ENCODE measurements around the gene TEX28.
"Not testable (repeated sequence)": the region's sequence is repeated elsewhere in the genome, so short reads cannot be mapped to it uniquely, and the experiment has no call there.

TEX28 gene

GRCh38 chrX:154294791-154295574, at the start of gene TEX28:
Gene TEX28, minus strand, starts transcription at chrX:154295124. Its CDS starts 3,007 bp downstream, at chrX:154292117.
- H3K4me3 ChIP-seq (ENCODE audit: low read depth, low read length): no peak within 1 kb of the TSS
- DNase-seq (ENCODE audit: low read depth): no peak

- DNase-seq (ENCODE audit: low read depth); H3K4me3 ChIP-seq (ENCODE audit: low read depth, low read length): not testable (repeated sequence)
These were observed 48.7 kb upstream of the TEX28 start for GRCh38 chrX:154343620-154344019.

- not testable (repeated sequence) for DNase-seq (ENCODE audit: low read depth); H3K4me3 ChIP-seq (ENCODE audit: low read depth, low read length)
These were observed 48.1 kb upstream of the TEX28 start for GRCh38 chrX:154343063-154343462.

- DNase-seq (ENCODE audit: low read depth); H3K4me3 ChIP-seq (ENCODE audit: low read depth, low read length): not testable (repeated sequence)
These were observed 46.7 kb upstream of the TEX28 start for GRCh38 chrX:154341399-154342298.

GRCh38 chrX:154334496-154334895, 39.6 kb upstream of the TEX28 start:
- H3K4me3 ChIP-seq (ENCODE audit: low read depth, low read length): no peak overlapping the region
- no peak for DNase-seq (ENCODE audit: low read depth)

GRCh38 chrX:154333837-154334271, 38.9 kb upstream of the TEX28 start:
- H3K4me3 ChIP-seq (ENCODE audit: low read depth, low read length): no peak overlapping the region
- no peak for DNase-seq (ENCODE audit: low read depth)

GRCh38 chrX:154333116-154333515, 38.2 kb upstream of the TEX28 start:
- DNase-seq (ENCODE audit: low read depth): no peak
- no peak overlapping the region for H3K4me3 ChIP-seq (ENCODE audit: low read depth, low read length)

- DNase-seq (ENCODE audit: low read depth): no peak
- no peak overlapping the region for H3K4me3 ChIP-seq (ENCODE audit: low read depth, low read length)
These were observed 37.6 kb upstream of the TEX28 start for GRCh38 chrX:154332561-154332960.

GRCh38 chrX:154329294-154329693, 34.4 kb upstream of the TEX28 start:
- H3K4me3 ChIP-seq (ENCODE audit: low read depth, low read length): no peak overlapping the region
- DNase-seq (ENCODE audit: low read depth): no peak

- no peak overlapping the region for H3K4me3 ChIP-seq (ENCODE audit: low read depth, low read length)
- no peak for DNase-seq (ENCODE audit: low read depth)
These were observed 33.7 kb upstream of the TEX28 start for GRCh38 chrX:154328646-154329045.

- DNase-seq (ENCODE audit: low read depth): no peak
- no peak overlapping the region for H3K4me3 ChIP-seq (ENCODE audit: low read depth, low read length)
These were observed 32.3 kb upstream of the TEX28 start for GRCh38 chrX:154327038-154327820.

- no peak overlapping the region for H3K4me3 ChIP-seq (ENCODE audit: low read depth, low read length)
- DNase-seq (ENCODE audit: low read depth): no peak
These were observed 30.6 kb upstream of the TEX28 start for GRCh38 chrX:154325541-154325940.

GRCh38 chrX:154323537-154323936, 28.6 kb upstream of the TEX28 start:
- DNase-seq (ENCODE audit: low read depth): no peak
- H3K4me3 ChIP-seq (ENCODE audit: low read depth, low read length): no peak overlapping the region

GRCh38 chrX:154322890-154323289, 28.0 kb upstream of the TEX28 start:
- no peak overlapping the region for H3K4me3 ChIP-seq (ENCODE audit: low read depth, low read length)
- DNase-seq (ENCODE audit: low read depth): no peak

- DNase-seq (ENCODE audit: low read depth): no peak
- H3K4me3 ChIP-seq (ENCODE audit: low read depth, low read length): no peak overlapping the region
These were observed 26.7 kb upstream of the TEX28 start for GRCh38 chrX:154321594-154321993.

- DNase-seq (ENCODE audit: low read depth): no peak
- no peak overlapping the region for H3K4me3 ChIP-seq (ENCODE audit: low read depth, low read length)
These were observed 26.2 kb upstream of the TEX28 start for GRCh38 chrX:154321152-154321551.

GRCh38 chrX:154320406-154320805, 25.5 kb upstream of the TEX28 start:
- H3K4me3 ChIP-seq (ENCODE audit: low read depth, low read length): no peak overlapping the region
- DNase-seq (ENCODE audit: low read depth): no peak

- no peak overlapping the region for H3K4me3 ChIP-seq (ENCODE audit: low read depth, low read length)
- no peak for DNase-seq (ENCODE audit: low read depth)
These were observed 22.6 kb upstream of the TEX28 start for GRCh38 chrX:154317391-154317995.

GRCh38 chrX:154315416-154315815, 20.5 kb upstream of the TEX28 start:
- no peak for DNase-seq (ENCODE audit: low read depth)
- no peak overlapping the region for H3K4me3 ChIP-seq (ENCODE audit: low read depth, low read length)
